Activated T-helper 17 cell treated with anti-CD3 and anti-CD28 coated beads, Interleukin-2, amount 50 U/mL, for 72 hours (primary cell): ENCODE measurements around the gene MDFIC2. TPM values are rescaled to one million over a fixed set of nuclear protein-coding genes. Genes with fewer than 3 reads are reported as not detected.

Experiments
- ATAC-seq: fragments of 150-1000 bp; cut with Tn5 transposase; replicated peaks from 2 replicates; pipeline ENCODE4 v1.10.0; 2021; ENCODE audit warnings: mild to moderate bottlenecking, moderate library complexity
- H3K27ac Mint-ChIP-seq: one replicate; pipeline ENCODE4 v1.8.0; 2022; ENCODE audit warnings: mixed read lengths
- H3K27me3 Mint-ChIP-seq: one replicate; pipeline ENCODE4 v1.8.0; 2022; ENCODE audit warnings: mixed read lengths
- H3K36me3 Mint-ChIP-seq: one replicate; pipeline ENCODE4 v1.8.0; 2022; ENCODE audit warnings: low read depth, mild to moderate bottlenecking, mixed read lengths
- H3K4me1 Mint-ChIP-seq: one replicate; pipeline ENCODE4 v1.8.0; 2022; ENCODE audit warnings: mixed read lengths
- H3K4me3 Mint-ChIP-seq: one replicate; pipeline ENCODE4 v1.8.0; 2022; ENCODE audit warnings: mild to moderate bottlenecking, mixed read lengths
- H3K9me3 Mint-ChIP-seq: one replicate; pipeline ENCODE4 v1.8.0; 2022; ENCODE audit warnings: mixed read lengths
- total RNA-seq, 2 donors: library from RNA; stranded (reverse); gene quantifications; one replicate each; pipeline ENCODE4 v1.2.3, GENCODE V29; 2022

The MDFIC2 gene
- total RNA-seq, 2 donors from 2014 or later: not detected

DNA sequence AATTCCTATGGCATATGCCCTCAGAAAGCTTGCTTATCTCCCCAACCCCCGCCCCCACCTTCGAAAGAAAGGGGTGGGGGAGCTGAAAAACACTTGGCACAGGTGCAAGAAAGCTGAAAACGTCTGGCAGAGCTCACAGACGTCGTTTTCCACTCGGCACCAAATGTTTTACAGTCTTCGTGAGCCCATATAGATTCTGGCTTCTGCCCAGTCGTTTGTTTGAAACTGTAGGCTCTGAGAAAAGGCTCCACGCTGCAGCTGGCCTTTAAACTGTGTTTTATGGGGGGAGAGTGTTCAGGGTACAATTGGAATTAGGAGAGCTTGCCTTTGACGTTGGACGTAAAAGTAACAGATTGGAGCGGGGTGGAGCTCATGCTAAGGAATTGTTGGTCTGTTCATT, 130.3 kb downstream of the MDFIC2 start:
- Mint-ChIP-seq H3K36me3 (no peaks in the 10 kb centered on the region), H3K27ac (no peak overlapping the region), H3K4me3 (no peak overlapping the region), H3K4me1 (no peaks in the 10 kb centered on the region), H3K27me3 (peaks cover 4% of the 10 kb centered on the region), H3K9me3 (no peaks in the 10 kb centered on the region)
- no peak for ATAC-seq

DNA sequence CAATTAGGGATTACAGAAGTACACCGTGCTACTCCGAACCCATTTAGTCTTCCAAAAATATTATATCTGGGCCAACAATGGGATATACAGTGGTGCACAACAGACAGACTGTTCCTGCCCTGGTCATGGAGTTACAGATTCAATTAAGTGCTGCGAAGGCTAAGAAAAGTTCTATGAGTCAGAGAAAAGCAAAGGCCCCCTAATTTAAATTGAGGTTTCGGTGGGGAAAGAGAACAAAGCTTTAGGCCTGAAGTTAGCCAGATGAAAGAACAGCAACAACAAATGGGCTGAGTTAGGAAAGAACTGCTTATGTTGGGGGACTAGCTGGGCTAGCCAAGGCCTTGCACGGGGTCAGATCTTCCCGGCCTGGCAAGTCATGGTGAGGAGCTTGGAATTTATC, 131.8 kb downstream of the MDFIC2 start:
- ATAC-seq: no peak
- Mint-ChIP-seq H3K4me3 (no peak overlapping the region), H3K27ac (no peak overlapping the region), H3K4me1 (no peaks in the 10 kb centered on the region), H3K27me3 (peaks cover 4% of the 10 kb centered on the region), H3K36me3 (no peaks in the 10 kb centered on the region), H3K9me3 (no peaks in the 10 kb centered on the region)

DNA sequence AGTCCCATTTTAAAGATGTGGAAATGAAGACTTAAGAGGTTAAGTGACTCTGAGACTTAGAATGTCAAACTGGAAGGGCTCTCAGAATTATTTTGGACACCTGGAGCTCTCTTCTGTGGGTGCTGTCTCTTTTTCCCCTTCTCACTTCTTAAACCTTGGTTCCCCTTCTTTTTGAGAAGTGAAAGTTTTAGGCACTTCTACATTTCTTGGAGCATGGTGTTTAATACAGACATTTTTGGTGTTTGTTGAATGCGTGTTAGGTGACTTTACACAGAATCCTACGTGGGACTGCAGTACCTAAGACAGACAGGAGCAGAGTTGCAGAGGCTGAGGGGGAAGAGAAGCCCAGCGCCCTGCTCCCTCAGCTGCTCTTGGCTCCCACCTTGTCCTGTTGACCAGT, 133.3 kb downstream of the MDFIC2 start:
- H3K27ac Mint-ChIP-seq: no peak overlapping the region
- peaks cover 6% of the 10 kb centered on the region for H3K27me3 Mint-ChIP-seq
- no peaks in the 10 kb centered on the region for H3K36me3 Mint-ChIP-seq
- H3K4me1 Mint-ChIP-seq: no peaks in the 10 kb centered on the region
- ATAC-seq: no peak
- H3K9me3 Mint-ChIP-seq: no peaks in the 10 kb centered on the region
- H3K4me3 Mint-ChIP-seq: no peak overlapping the region

DNA sequence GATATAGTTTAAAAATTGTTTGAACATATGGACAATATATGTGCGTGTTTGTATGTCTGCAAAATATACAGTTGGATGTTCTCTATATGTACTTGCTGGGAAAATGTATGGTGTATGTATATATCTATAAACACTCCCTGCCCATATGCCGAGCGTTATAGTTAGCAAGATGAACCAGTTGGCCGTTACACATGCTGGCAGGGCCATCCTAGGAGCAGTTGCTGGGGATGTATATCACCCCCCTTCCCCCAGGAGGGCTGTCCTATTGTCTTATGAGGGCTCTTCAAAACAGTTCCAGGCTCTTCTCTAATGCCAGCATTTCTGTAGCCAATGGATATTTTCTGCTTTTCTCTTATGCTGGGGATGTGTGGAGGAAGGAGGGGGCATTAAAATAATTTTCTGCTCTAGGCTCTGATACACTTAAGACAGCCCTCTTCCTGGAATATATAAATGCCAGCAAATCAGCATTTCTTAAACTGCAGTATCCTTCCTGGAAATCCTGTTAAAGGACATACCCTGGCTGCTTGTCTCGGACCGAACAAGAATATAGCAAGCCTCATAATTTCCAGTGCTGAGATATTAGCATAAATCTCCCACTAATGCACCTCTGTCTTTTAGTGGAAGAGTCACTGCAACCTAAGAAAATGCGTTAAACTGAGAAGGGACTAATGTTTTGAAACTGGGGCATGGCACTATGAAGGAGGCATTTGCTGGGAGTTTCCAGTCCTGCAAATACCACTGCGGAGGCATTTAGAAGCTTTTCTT, 134.4 kb downstream of the MDFIC2 start:
- Mint-ChIP-seq H3K27ac (no peak overlapping the region), H3K9me3 (no peaks in the 10 kb centered on the region), H3K27me3 (peaks cover 7% of the 10 kb centered on the region), H3K36me3 (no peaks in the 10 kb centered on the region), H3K4me1 (no peaks in the 10 kb centered on the region), H3K4me3 (no peak overlapping the region)
- ATAC-seq: no peak

DNA sequence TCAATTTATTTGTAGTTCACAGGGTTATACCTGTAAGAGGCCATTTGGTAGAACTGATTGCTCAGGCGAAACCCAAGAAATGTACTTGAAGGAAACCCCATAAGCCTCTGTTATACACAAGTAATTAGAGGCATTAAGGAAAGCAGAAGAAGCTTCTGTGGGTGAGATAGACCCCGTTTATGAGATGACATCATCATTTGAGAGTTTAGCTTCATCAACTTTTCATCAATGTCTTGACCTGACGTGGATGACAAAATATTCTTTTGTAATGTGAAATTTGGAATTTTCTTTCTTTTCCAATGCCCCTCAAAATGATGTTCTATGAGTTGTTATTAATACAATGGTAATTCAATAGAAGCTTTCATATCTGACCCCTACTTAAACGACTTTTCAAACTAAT, 136.2 kb downstream of the MDFIC2 start:
- Mint-ChIP-seq H3K9me3 (no peaks in the 10 kb centered on the region), H3K27ac (no peak overlapping the region)

DNA sequence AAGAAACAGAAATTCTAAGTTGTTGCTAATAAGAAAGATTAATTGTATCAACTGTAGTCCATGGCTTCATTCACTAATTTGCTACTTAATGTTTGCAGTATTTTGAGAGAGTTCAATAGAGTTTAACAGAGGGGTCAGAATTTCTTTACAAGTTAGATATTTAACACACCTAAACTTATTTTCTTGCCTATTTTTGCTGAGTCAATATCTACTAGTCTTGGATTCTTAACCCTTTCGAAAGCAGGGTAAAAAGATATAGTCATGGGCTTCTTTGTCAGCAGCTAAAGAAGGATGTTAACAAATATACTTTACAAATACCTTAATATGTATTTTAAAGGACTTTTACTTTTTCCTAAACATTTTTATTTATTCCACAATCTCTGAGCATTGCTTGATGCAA, 155.6 kb downstream of the MDFIC2 start:
- H3K9me3 Mint-ChIP-seq: no peaks in the 10 kb centered on the region
- no peak overlapping the region for H3K27ac Mint-ChIP-seq
- H3K27me3 Mint-ChIP-seq: no peaks in the 10 kb centered on the region
- no peaks in the 10 kb centered on the region for H3K36me3 Mint-ChIP-seq
- H3K4me1 Mint-ChIP-seq: no peaks in the 10 kb centered on the region
- ATAC-seq: no peak
- no peak overlapping the region for H3K4me3 Mint-ChIP-seq

More for the DNA sequence above, 136.2 kb downstream of the MDFIC2 start:
- no peak for ATAC-seq
- no peaks in the 10 kb centered on the region for H3K36me3 Mint-ChIP-seq
- no peaks in the 10 kb centered on the region for H3K4me1 Mint-ChIP-seq
- peaks cover 3% of the 10 kb centered on the region for H3K27me3 Mint-ChIP-seq
- no peak overlapping the region for H3K4me3 Mint-ChIP-seq

DNA sequence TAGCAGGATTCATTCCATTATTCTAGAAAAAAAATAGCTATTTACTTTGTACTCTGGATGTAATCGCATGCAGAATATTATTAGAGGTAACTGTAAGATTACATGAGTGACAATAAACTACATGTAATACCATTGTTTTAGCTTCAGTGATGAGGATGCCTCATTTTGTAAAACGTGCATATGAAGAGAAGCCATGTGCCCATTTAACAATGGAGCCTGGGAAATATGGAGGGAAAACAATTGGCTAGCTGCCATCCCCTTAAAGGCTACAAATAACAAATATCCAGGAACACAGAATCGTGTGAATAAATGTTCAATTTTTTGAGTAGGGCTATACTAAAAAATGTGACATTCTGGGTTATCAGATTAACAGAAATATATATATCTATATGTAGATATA, 161.8 kb downstream of the MDFIC2 start:
- Mint-ChIP-seq H3K9me3 (no peaks in the 10 kb centered on the region), H3K4me1 (no peaks in the 10 kb centered on the region), H3K27me3 (peaks cover 2% of the 10 kb centered on the region), H3K27ac (no peak overlapping the region), H3K4me3 (no peak overlapping the region), H3K36me3 (no peaks in the 10 kb centered on the region)
- no peak for ATAC-seq

DNA sequence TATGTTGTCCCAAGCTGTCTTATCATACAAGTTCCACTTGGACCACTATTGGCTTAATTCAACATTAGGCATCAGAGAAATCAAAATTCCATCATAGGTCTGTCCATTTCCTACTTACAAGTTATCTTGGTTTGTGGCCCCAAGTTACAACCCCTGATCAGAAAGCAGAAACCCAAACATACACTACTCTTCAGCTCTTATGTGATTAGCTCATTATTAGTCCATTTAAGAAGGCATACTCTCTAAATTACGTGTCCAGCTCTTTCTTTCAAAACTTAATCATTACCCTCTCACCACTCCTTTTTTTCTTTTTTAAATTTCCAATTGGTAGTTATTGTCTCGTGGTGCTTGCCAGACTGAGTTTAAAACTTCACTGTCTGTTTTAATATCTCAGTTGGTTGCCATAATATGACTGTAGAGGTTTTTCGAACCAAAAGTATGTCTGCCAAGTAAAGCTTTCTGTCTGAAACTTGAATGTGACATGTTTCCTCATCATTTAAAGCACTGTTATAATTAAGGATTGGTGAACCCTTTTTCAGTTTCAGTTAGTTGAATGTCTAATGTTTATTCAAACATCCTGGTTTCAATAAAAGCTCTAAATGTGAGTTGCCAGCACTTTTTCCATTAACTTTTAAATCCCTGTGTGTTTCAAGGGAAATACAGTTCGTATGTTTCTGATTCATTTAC, 162.6 kb downstream of the MDFIC2 start:
- H3K36me3 Mint-ChIP-seq: no peaks in the 10 kb centered on the region
- peaks cover 4% of the 10 kb centered on the region for H3K27me3 Mint-ChIP-seq
- no peak overlapping the region for H3K4me3 Mint-ChIP-seq
- no peaks in the 10 kb centered on the region for H3K9me3 Mint-ChIP-seq
- no peak for ATAC-seq
- no peaks in the 10 kb centered on the region for H3K4me1 Mint-ChIP-seq
- H3K27ac Mint-ChIP-seq: no peak overlapping the region
